Measurements from ENCODE around the gene POU2AF1. TPM values are rescaled to one million over a fixed set of nuclear protein-coding genes. Genes with fewer than 3 reads are reported as not detected.

The POU2AF1 gene
- total RNA-seq, 1 donor from 2014 or later = not detected

DNA sequence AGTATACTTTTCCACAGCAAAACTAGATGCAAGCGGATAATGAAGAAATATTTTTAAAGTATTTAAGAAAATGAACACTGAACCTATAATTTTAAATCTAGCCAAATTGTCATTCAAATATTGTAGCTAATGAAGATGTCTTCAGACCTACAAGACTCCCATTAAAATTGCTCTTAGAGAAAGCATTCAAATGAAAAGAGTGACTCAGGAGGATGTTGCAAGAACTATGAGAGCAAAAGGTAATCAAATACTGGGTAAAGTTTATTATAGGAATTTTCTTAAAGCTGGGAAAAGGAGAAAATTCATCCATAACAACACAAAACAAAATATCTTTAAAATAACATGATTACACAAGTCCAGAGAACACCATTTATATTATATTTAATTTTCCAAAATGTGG lies 5.4 kb upstream of the POU2AF1 start:
- no peak for DNase-seq

GRCh38 chr11:111382451-111382850 lies 3.4 kb upstream of the POU2AF1 start:
- no peak for DNase-seq

DNA sequence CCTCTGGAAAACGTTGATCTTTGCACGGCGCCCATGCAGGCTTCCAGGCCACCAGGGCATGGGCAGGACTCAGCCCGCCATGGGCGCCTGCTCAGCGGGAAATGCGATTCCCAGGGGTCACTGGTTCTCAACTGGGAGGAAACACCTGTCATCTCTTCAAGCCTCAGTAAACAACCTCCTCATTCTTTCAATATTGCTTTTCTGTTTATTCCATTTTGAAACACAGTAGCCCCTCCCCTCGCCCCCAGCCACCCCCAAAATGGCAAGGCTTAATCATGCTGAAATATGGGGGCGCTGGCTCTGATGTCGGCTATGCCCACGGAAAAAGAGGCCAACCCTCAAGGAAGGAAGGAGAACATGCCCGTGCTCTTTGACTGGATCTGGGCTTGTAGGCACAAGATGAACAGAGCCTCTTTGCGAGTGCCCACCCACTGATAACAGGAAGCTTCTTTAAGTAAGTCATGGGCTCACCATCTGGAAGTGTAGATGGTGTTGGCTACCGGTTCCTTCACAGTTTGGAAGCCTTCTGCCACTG lies 594 bp upstream of the POU2AF1 start:
- DNase-seq = no peak

GRCh38 chr11:111378185-111378860 lies 752 bp downstream of the POU2AF1 start:
- no peak for DNase-seq

- no peak for DNase-seq
Observed at GRCh38 chr11:111376181-111376871, 2.7 kb downstream of the POU2AF1 start.

DNA sequence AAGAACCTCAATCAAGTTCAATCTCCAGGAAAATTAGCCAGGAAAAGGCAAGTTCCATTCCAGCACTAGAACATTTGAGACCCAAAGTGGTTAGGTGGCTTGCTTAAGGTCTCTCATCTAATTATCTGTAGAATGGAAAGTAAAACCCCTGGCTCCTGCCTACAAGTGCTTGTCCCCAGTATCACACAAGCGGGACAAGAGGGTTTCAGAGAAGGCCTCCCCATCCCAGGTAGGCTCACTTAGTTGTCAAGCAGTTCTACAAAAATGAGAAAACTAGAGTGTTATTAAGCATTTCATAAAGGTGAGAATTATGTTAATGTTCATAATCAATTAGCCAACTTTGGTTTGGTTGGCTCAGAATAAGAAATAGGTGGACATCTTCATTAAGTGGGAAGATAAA lies 5.5 kb downstream of the POU2AF1 start:
- DNase-seq = no peak

DNA sequence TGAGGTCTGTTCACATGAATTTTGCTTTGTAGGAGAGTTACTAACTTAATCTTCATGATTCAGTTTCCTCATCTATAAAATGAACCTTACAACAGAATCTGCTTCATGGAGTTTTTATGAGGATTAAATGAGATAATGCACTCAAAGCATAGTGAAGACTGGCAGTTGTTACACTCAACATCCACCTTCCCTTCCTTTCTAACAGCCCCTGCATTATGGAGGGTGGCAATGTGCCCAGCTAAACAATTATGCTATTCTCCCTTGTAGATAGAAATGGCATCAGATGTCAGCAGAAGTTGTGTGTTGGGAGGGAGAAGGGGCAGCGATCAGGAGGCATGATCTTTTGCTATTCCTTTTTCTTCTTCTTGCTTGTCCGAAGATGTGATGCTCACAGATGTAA lies 6.5 kb downstream of the POU2AF1 start:
- DNase-seq = no peak

GRCh38 chr11:111370902-111371578 lies 8.0 kb downstream of the POU2AF1 start:
- no peak for DNase-seq

DNA sequence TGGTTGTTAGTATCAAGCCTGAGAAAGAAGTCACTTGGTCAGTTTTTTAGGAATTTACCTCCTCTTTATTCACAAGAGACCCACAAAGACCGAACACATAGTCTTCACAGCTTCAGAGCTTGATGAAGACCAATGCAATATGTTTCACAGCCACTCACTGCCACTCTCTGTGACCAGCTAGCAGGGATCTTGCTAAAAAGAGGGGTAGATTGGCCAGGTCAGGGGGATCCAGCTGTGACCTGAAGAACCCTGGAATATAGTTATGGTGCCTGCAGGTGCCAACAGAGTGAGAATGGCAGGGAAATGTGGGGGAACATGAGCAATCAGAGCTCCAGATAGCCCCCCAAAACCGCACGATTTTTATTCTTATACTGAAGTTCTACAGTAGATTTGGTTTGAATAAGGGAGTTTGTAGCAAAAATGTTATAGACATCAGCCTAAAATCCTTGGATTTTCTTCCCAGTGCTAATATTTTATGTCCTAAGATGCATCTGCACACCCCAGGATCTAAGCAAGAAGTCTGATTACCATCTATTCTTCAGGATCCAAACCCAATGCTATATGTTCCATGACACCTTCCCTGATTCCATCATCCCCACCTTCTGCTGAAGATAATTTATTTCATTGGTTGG lies 8.7 kb downstream of the POU2AF1 start:
- DNase-seq = no peak

GRCh38 chr11:111368285-111368560 lies 10.9 kb downstream of the POU2AF1 start:
- no peak for DNase-seq

GRCh38 chr11:111367411-111368284 lies 11.4 kb downstream of the POU2AF1 start:
- no peak for DNase-seq

DNA sequence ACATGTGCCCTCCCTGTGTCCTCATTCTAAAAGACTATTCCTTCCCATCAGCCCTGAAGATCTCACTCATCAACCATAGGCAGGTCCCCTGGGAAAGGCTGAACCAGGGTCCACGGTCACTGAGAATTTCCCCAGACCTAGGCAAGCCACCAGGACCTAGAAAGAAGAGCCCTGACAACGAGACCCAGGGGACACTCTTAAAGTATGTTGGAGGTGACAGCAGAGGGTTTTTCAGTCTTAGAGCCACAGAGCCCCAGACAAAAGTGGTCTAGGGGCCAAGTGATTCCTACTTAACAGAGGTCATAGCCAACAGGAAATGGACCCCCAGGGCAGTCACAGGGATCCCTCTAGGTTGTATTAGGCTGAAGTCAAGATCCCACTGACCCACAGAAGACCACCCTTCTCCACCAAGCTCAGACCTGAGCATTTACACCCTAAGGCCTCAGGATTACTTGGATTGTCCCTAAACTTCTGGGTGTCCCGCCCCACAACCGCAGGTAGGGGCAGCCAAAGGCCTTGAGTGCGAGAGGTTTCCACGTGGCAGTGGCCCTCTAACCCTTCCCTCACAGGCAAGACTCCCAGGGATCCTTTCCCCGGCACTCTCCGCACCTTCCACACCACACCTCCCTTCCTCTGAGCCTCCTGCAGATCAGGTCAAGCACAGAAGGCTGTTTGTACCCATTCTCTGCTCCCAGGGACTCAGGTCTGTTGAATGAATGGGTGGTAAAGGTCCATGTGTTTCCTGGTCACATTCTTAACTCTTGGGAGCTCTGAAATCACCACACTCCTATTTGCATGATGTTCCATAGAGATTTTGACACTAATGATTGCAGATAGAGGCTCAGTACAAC lies 12.3 kb downstream of the POU2AF1 start:
- DNase-seq = no peak

GRCh38 chr11:111365722-111366559 lies 13.1 kb downstream of the POU2AF1 start:
- no peak for DNase-seq

DNA sequence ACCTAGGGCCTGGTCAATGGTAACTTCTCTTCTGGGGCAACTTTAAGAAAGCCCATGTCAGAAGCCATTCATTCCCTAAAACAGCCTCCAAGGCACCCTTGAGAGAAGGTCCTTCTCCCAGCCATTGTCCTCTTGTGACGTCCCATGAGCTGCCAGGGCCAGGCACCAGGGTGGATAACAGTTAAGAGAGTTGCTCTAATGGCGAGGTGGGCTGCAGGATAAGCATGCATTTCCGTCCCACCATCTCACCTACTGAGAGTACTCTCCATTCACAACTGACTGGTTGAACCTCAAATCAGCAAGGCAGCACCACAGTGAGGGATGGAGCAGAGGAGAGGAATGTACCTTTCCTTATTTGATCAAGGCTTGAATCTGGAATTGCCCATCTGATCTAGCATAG lies 14.6 kb downstream of the POU2AF1 start:
- no peak for DNase-seq

DNA sequence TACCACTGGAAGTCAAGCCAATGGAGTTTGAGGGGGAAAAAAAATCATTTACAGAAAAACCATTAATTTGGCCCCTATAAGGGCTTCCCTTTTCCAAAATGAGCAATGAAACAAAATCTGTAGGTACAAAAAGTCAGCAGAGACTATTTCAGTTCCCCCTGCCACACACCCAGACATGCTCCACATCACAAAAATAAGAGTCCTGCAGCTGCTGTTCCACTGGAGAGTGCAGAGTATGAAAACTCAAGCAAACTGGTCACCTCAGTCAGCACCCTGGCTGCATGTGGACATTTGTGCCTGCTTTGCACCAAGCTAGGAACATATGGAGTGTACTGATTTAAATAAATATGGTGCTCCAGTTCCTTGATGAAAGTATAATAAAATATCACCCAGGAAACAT lies 15.1 kb downstream of the POU2AF1 start:
- DNase-seq = no peak

DNA sequence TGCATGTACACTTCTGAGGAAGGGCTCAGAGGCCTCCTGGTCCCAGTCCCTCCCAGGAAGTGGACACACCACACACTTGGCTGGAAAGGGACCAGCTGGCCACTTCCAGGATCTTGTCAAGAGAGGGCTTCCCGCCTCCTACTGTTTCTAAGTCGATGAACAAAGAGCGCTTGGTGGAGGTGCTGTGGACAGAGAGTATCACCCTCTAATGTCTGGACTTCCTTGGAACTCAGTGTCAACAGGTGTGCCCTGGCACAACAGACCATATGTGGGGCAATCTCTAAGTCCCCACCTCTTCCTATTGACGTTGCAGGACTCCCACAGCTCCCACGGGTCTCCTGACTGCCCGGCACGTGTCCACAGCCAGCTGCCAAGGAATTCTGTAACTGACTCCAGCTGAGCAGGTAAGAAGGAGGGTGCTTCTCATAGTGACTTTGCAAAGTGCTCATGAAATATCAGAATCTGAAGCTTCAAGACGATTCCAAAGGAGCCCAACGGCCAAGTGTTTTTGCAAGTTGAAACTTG lies 16.1 kb downstream of the POU2AF1 start:
- DNase-seq = no peak

DNA sequence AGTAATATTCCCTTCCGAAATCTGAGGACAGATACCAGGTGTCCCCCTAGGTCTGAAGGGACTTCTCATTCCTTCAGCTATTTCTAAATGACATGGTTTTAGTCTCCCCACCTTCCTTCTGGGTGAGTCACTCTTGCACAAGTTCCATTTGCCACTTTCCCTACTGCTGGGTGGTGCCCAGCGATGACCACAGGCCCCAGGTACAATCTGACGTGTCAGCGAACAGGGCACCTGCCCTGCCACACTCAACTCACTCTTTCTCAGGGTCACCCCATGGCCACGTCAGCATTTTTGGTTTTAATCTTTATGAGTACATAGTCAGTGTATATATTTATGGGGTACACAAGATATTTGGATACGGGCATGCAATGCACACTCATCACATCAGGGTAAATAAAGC lies 17.2 kb downstream of the POU2AF1 start:
- DNase-seq = no peak

- no peak for DNase-seq
Observed at GRCh38 chr11:111361052-111361801, 17.8 kb downstream of the POU2AF1 start.

Measured in dermis blood vessel endothelial cell (primary cell).